ENCODE results near the gene NDUFB10. TPM values are rescaled to one million over a fixed set of nuclear protein-coding genes. Genes with fewer than 3 reads are reported as not detected.

NDUFB10 gene
- 176 TPM for polyA plus RNA-seq (2013, experiment 1 of 2)
- polyA plus RNA-seq (2013, experiment 2 of 2), result 181 TPM

DNA sequence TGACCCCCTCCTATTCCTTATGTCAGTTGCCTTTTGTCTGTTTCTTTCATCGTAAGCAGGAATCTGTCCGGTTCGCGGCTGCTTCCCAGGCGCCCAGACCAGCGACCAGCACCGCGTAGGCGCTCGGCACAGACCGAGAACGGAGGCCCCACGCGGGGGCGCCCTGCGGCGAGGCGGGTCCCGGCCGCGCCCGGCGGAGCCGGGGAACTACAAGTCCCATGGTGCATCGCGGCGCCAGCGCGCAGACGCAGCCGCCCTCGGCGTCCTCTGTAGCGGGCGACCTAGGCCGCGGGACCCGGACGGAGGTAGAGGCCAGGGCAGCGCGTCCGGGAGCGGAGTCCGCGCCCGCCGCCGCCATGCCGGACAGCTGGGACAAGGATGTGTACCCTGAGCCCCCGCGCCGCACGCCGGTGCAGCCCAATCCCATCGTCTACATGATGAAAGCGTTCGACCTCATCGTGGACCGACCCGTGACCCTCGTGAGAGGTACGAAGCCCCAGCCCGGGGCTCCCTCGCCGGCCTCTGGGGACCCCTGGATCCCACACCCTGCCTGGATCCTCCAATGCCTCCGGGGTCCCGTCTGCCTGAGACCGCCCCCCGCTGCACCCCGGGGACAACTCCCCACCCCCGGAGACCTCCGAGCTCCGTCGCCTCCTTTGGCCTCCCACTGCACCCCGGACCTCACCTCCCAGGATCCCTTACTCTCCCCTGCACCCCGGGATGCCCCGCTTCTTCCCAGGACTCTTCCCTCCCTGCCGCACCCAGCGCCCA is at the start of gene NDUFB10:
NDUFB10 (plus strand) TSS at position 270 of the 771 bp plus-strand sequence; CDS start at position 357, 87 bp downstream.
- Histone ChIP-seq H3K36me3 (ENCODE audit: insufficient read depth, low read length) (peaks cover 33% of the 10 kb centered on the region), H3K4me3 (ENCODE audit: low read length) (peak within 1 kb of the TSS; percentile 96), H3K9me3 (ENCODE audit: insufficient read depth, low read depth, low read length) (no peaks in the 10 kb centered on the region), H3K4me1 (ENCODE audit: insufficient read depth, low read length) (peaks cover 4% of the 10 kb centered on the region), H3K9ac (ENCODE audit: low read depth, low read length) (peak within 1 kb of the TSS; percentile 96), H3K27me3 (ENCODE audit: insufficient read depth, low read length) (no peaks in the 10 kb centered on the region), H3K27ac (ENCODE audit: low read depth, low read length) (peak within 1 kb of the TSS; percentile 75)
- under 1% methylated on average over 79 of the region's 79 CpGs for WGBS

DNA sequence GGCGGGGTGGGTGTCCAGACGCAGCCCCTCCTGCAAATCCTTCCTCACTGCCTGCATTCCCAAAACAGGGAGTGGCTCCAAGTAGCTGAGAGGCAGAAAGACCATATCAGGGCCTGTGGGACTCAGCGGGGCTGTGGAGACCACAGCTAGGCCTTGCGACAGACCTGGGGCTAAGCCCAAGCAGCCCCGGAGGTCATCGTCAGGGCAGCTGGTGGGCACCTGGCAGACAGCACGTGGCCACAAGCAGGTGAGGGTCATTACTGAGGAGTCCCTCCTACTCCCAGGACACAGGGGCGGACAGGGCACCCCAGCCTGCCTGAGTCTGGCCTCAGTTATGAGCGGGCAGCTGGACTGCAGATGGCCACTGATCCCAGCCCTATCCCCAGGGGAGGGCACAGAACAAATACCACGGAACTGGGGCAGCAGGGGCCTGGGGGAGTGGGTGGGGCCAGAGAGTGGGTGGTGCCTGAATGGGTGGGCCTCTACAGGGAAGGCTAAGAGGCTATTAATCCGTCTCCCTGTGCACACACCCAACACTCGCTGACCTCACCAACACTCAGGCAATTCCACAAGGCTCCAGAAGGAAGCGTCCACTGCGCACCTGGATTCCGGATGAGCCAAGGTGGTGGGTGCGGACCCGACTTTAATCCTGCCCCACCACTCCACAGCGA is 49.6 kb upstream of the NDUFB10 start:
- H3K4me1 ChIP-seq (ENCODE audit: insufficient read depth, low read length), result peaks cover 9% of the 10 kb centered on the region; the same call in 1 of the 2 replicates
- H3K9ac ChIP-seq (ENCODE audit: low read depth, low read length), result no peak overlapping the region
- H3K36me3 ChIP-seq (ENCODE audit: insufficient read depth, low read length), result no peaks in the 10 kb centered on the region
- no peaks in the 10 kb centered on the region for H3K9me3 ChIP-seq (ENCODE audit: insufficient read depth, low read depth, low read length)
- no peak overlapping the region for H3K4me3 ChIP-seq (ENCODE audit: low read length)
- WGBS, result 92% methylated on average over 17 of the region's 18 CpGs
- peaks cover 30% of the 10 kb centered on the region for H3K27me3 ChIP-seq (ENCODE audit: insufficient read depth, low read length)
- no peak overlapping the region for H3K27ac ChIP-seq (ENCODE audit: low read depth, low read length)

DNA sequence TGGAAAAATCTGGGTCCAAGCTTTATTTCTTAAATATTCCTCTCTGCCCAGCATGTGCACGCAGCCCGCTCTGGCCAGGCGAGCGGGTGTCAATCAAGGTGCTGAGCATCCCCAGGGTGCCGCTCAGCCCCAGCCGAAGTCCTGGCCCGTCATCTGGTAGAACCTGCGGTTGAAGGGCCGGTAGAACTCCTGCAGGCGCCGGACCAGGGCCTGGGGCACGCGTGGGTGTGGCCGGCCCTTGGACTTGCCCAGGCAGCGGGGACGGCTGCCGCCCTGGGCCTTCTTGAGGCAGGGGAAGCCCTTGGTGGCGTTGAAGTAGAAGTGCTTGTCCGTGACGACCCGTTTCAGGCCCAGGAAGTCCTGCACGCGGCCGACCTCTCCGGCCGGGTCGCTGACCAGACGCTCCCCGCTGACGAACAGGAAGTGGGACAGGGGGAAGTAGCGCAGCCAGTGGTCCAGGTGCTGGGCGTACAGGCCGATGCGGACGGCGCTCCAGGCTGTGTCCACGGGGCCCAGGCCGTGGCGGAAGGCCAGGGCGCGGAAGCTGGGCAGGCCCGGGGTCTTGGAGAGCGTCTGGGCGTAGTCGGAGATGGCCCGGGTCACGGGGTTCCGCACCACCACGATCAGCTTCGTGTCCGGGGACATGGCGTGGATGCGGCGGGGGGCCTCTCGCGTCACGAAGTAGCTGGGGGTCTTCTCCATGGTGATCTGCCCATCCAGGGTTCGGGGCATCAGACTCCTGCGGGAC is 47.7 kb upstream of the NDUFB10 start:
- Histone ChIP-seq H3K27ac (ENCODE audit: low read depth, low read length) (no peak overlapping the region), H3K36me3 (ENCODE audit: insufficient read depth, low read length) (no peaks in the 10 kb centered on the region), H3K9ac (ENCODE audit: low read depth, low read length) (no peak overlapping the region), H3K4me3 (ENCODE audit: low read length) (no peak overlapping the region), H3K9me3 (ENCODE audit: insufficient read depth, low read depth, low read length) (no peaks in the 10 kb centered on the region), H3K27me3 (ENCODE audit: insufficient read depth, low read length) (peaks cover 46% of the 10 kb centered on the region), H3K4me1 (ENCODE audit: insufficient read depth, low read length) (peaks cover 15% of the 10 kb centered on the region)
- WGBS, result 95% methylated on average over 59 of the region's 59 CpGs

DNA sequence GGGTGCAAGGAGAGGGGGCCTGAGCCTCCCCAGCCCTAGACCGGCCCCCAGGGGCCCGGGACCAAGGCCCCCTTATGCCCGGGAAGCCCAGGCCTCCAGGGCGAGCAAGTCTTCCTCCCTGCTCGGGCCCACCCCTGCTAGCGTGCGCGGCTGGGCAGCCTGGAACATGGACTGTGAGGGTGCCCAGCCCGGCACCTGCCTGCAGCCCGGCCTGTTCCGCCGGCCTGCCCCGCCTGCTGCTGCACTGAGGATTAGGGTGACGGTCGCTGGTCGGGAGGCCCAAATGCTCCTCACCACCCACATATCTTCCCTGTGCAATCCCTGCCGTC is 47.2 kb upstream of the NDUFB10 start:
- Histone ChIP-seq H3K4me3 (ENCODE audit: low read length) (no peak overlapping the region), H3K4me1 (ENCODE audit: insufficient read depth, low read length) (peaks cover 20% of the 10 kb centered on the region), H3K36me3 (ENCODE audit: insufficient read depth, low read length) (no peaks in the 10 kb centered on the region), H3K9me3 (ENCODE audit: insufficient read depth, low read depth, low read length) (no peaks in the 10 kb centered on the region), H3K27ac (ENCODE audit: low read depth, low read length) (no peak overlapping the region), H3K9ac (ENCODE audit: low read depth, low read length) (no peak overlapping the region), H3K27me3 (ENCODE audit: insufficient read depth, low read length) (peaks cover 46% of the 10 kb centered on the region)
- 92% methylated on average over 17 of the region's 17 CpGs for WGBS

DNA sequence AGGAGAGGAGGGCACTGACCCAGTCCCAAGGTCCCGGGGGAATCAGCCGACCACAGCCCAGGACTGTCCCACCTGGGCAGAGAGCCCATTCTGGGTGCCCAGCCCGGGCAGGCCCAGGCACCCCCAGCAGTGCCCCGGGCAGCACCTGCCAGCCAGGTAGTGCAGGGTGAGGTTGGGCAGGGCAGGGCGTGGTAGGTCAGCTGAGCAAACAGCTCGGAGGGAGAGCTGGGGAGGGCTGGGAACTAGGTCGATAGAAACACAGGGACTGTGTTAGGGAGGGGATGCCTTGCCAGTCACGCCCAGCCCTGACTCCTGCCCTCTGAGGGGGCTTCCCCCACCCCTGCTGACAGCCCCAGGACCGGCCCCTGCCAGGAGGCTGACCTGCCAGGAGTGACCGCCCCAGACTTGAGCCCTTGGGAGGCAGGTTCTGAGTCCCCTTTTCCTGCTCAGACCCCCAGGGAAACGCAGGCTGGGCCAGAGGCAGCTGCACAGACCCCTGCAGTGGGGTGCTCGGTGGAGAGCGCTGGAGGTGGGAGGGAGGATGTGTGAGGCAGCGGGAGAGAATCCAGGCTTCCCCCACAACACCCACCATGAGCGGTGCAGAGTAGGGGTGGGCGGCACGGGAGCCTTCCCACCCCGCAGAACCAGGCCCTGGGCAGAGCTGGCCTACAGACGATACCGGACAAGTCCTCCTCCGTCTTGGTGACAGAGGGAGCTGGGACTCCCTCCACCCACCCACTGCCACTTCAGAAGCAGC is 45.8 kb upstream of the NDUFB10 start:
- Histone ChIP-seq H3K9ac (ENCODE audit: low read depth, low read length) (no peak overlapping the region), H3K4me1 (ENCODE audit: insufficient read depth, low read length) (peaks cover 25% of the 10 kb centered on the region), H3K4me3 (ENCODE audit: low read length) (no peak overlapping the region), H3K27me3 (ENCODE audit: insufficient read depth, low read length) (peaks cover 52% of the 10 kb centered on the region), H3K27ac (ENCODE audit: low read depth, low read length) (no peak overlapping the region), H3K36me3 (ENCODE audit: insufficient read depth, low read length) (no peaks in the 10 kb centered on the region), H3K9me3 (ENCODE audit: insufficient read depth, low read depth, low read length) (no peaks in the 10 kb centered on the region)
- 68% methylated on average over 17 of the region's 21 CpGs for WGBS

DNA sequence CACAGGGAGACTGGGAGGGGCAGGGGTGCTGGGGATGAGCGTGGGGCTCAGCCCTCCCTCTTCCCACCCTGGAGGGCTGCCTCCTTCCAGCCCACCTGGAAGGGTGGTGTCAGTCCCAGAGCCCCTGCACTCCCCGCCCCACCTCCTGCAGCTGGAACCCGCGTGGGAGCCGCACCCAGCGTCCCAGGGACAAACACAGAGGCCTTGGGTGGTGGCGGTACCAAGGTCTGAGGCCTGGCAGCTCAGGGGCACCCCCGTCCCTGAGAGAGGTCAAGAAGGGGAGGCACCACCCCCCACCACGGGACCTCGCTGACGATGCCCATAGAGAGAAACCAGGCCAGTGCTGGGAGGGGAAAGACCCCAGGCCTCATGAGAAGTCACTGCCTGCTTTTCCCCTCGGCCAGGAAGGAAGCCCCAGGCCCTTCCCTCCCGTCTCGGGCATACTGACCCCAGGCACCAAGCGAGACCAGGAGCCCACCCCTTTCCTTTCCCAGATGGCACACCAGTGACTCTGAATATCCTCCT is 45.2 kb upstream of the NDUFB10 start:
- Histone ChIP-seq H3K36me3 (ENCODE audit: insufficient read depth, low read length) (no peaks in the 10 kb centered on the region), H3K27me3 (ENCODE audit: insufficient read depth, low read length) (peaks cover 58% of the 10 kb centered on the region), H3K27ac (ENCODE audit: low read depth, low read length) (no peak overlapping the region), H3K4me1 (ENCODE audit: insufficient read depth, low read length) (peaks cover 25% of the 10 kb centered on the region), H3K4me3 (ENCODE audit: low read length) (no peak overlapping the region), H3K9me3 (ENCODE audit: insufficient read depth, low read depth, low read length) (no peaks in the 10 kb centered on the region), H3K9ac (ENCODE audit: low read depth, low read length) (no peak overlapping the region)
- 71% methylated on average over 15 of the region's 15 CpGs for WGBS

DNA sequence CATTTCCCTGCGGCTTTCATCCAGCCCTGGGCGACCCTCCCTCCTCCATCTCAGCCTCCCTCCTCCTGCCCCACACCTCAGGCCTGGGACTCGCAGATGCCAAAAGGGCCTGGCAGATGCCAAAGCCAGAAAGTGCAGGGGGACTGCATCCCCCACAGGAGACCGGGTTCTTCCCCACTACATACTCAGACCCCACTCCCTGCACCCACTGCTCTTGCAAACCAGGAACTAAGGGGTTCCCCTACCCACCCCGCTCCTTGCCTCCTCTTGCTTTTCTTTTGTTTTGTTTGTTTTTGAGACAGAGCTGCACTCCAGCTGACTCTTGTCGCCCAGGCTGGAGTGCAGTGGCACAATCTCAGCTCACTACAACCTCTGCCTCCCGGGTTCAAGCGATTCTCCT is 44.4 kb upstream of the NDUFB10 start:
- Histone ChIP-seq H3K4me3 (ENCODE audit: low read length) (no peak overlapping the region), H3K4me1 (ENCODE audit: insufficient read depth, low read length) (peaks cover 25% of the 10 kb centered on the region), H3K27ac (ENCODE audit: low read depth, low read length) (no peak overlapping the region), H3K36me3 (ENCODE audit: insufficient read depth, low read length) (no peaks in the 10 kb centered on the region), H3K9me3 (ENCODE audit: insufficient read depth, low read depth, low read length) (no peaks in the 10 kb centered on the region), H3K27me3 (ENCODE audit: insufficient read depth, low read length) (peaks cover 66% of the 10 kb centered on the region), H3K9ac (ENCODE audit: low read depth, low read length) (no peak overlapping the region)
- WGBS, result 63% methylated on average over 8 of the region's 8 CpGs

DNA sequence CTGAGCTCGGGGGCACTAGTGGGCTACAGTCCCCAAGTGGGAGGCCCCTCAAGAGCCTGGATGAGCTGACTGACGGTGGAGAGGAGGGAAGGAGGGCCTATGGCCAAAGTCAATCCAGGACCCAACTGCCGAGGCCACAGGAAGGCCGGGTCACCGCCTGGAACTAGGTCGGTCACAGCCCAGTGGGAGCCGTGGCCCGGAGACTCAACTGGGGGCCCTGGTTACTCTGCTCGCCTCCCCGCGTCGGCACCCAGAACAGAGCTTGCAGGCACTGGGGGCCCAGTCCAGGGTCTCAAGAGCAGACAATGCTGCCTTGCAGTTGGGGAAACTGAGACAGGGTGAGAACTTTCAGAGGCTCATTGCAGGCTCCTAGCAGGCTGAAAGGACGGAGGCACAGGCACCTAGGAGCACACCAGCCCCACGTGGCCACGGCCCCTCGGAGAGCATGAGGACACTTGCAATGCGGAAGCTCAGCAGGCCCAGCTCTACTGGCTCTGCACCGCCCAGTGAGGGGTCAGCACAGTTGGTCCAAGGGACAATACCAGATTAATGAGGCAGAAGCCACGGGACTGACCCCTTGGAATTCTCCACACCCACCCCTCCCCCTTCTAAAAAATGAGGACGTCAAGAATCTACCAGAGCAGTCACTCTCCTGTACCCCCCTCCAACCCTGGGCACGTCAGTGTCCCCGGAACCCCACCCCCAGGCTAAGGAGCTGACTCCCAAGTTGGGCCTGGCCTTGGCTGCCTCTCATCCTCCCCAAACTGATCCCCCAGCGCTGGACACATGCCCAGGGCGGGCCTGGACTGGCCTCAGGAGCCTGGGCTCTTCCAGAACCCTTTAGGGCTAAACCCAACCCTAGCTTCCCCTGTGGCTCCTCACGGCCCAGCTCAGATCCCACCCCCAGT is 43.4 kb upstream of the NDUFB10 start:
- H3K27ac ChIP-seq (ENCODE audit: low read depth, low read length), result no peak overlapping the region
- H3K27me3 ChIP-seq (ENCODE audit: insufficient read depth, low read length), result peaks cover 76% of the 10 kb centered on the region
- WGBS, result 70% methylated on average over 25 of the region's 25 CpGs

DNA sequence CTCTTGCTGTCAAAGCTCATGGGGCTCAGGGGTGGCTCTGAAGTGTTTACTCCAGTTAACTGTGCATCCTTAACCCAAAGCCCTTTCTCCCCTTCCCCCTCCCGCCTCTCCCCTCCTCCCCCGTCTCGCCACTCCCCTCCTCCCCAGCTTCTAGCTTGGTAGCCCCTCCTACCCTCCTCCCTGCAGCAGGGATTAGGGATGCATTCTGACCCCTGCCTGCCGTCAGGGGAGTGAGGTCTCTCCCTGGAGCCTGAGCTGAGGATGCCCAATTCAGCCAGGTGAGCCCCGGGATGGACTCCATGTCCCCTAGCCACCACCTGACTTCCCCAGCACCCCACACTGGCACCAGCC is 42.7 kb upstream of the NDUFB10 start:
- no peaks in the 10 kb centered on the region for H3K9me3 ChIP-seq (ENCODE audit: insufficient read depth, low read depth, low read length)
- H3K9ac ChIP-seq (ENCODE audit: low read depth, low read length), result no peak overlapping the region
- WGBS, result 5% methylated on average over 5 of the region's 5 CpGs
- H3K36me3 ChIP-seq (ENCODE audit: insufficient read depth, low read length), result no peaks in the 10 kb centered on the region
- H3K27ac ChIP-seq (ENCODE audit: low read depth, low read length), result no peak overlapping the region
- peaks cover 83% of the 10 kb centered on the region for H3K27me3 ChIP-seq (ENCODE audit: insufficient read depth, low read length)
- peak overlapping the region; percentile 27; the same call in 1 of the 2 replicates for H3K4me3 ChIP-seq (ENCODE audit: low read length)
- peaks cover 30% of the 10 kb centered on the region for H3K4me1 ChIP-seq (ENCODE audit: insufficient read depth, low read length)

More for the DNA sequence above, 43.4 kb upstream of the NDUFB10 start:
- Histone ChIP-seq H3K9ac (ENCODE audit: low read depth, low read length) (no peak overlapping the region), H3K4me1 (ENCODE audit: insufficient read depth, low read length) (peaks cover 30% of the 10 kb centered on the region), H3K4me3 (ENCODE audit: low read length) (no peak overlapping the region), H3K9me3 (ENCODE audit: insufficient read depth, low read depth, low read length) (no peaks in the 10 kb centered on the region), H3K36me3 (ENCODE audit: insufficient read depth, low read length) (no peaks in the 10 kb centered on the region)
